GM21381 (cell line): ENCODE measurements around the gene TIPARP.
"Not testable (repeated sequence)": the region's sequence is repeated elsewhere in the genome, so short reads cannot be mapped to it uniquely, and the experiment has no call there.

Source experiments
- ATAC-seq: cut with Tn5 transposase; IDR thresholded peaks from one replicate; pipeline ENCODE4 v1.9.1; 2021; ENCODE audit warnings: mild to moderate bottlenecking, moderate library complexity; ENCODE audit not compliant: unreplicated experiment

Gene TIPARP

GRCh38 chr3:156646958-156647357, 27.4 kb upstream of the TIPARP start:
- ATAC-seq = no peak

- ATAC-seq = no peak
Observed at GRCh38 chr3:156648086-156648485, 26.3 kb upstream of the TIPARP start.

GRCh38 chr3:156649681-156650080, 24.7 kb upstream of the TIPARP start:
- no peak for ATAC-seq

- ATAC-seq = not testable (repeated sequence)
Observed at GRCh38 chr3:156652661-156653060, 21.7 kb upstream of the TIPARP start.

GRCh38 chr3:156654834-156655233, 19.6 kb upstream of the TIPARP start:
- ATAC-seq = no peak

GRCh38 chr3:156655819-156656550, 18.4 kb upstream of the TIPARP start:
- ATAC-seq = no peak

- ATAC-seq = no peak
Observed at GRCh38 chr3:156657440-156657839, 16.9 kb upstream of the TIPARP start.

- ATAC-seq = no peak
Observed at GRCh38 chr3:156657862-156658731, 16.3 kb upstream of the TIPARP start.

GRCh38 chr3:156658732-156659090, 15.7 kb upstream of the TIPARP start:
- no peak for ATAC-seq

GRCh38 chr3:156659260-156659659, 15.1 kb upstream of the TIPARP start:
- no peak for ATAC-seq

GRCh38 chr3:156661155-156661554, 13.2 kb upstream of the TIPARP start:
- ATAC-seq = peak; percentile 26

- no peak for ATAC-seq
Observed at GRCh38 chr3:156664011-156664830, 10.2 kb upstream of the TIPARP start.

GRCh38 chr3:156664831-156665178, 9.6 kb upstream of the TIPARP start:
- ATAC-seq = peak; percentile 76

- ATAC-seq = no peak
Observed at GRCh38 chr3:156665291-156665690, 9.1 kb upstream of the TIPARP start.

- no peak for ATAC-seq
Observed at GRCh38 chr3:156666073-156666472, 8.3 kb upstream of the TIPARP start.

- ATAC-seq = no peak
Observed at GRCh38 chr3:156668073-156668763, 6.2 kb upstream of the TIPARP start.

- no peak for ATAC-seq
Observed at GRCh38 chr3:156670077-156670476, 4.3 kb upstream of the TIPARP start.

GRCh38 chr3:156670652-156671051, 3.7 kb upstream of the TIPARP start:
- no peak for ATAC-seq

GRCh38 chr3:156673732-156674045, 701 bp upstream of the TIPARP start:
- no peak for ATAC-seq

- no peak for ATAC-seq
Observed at GRCh38 chr3:156674911-156675829, 780 bp downstream of the TIPARP start.
